GM19463 (cell line): ENCODE measurements around the gene NOTCH1.

Source experiments
- ATAC-seq: cut with Tn5 transposase; IDR thresholded peaks from one replicate; pipeline ENCODE4 v1.9.1; 2021; ENCODE audit warnings: mild to moderate bottlenecking, moderate library complexity; ENCODE audit not compliant: unreplicated experiment

NOTCH1 gene

DNA sequence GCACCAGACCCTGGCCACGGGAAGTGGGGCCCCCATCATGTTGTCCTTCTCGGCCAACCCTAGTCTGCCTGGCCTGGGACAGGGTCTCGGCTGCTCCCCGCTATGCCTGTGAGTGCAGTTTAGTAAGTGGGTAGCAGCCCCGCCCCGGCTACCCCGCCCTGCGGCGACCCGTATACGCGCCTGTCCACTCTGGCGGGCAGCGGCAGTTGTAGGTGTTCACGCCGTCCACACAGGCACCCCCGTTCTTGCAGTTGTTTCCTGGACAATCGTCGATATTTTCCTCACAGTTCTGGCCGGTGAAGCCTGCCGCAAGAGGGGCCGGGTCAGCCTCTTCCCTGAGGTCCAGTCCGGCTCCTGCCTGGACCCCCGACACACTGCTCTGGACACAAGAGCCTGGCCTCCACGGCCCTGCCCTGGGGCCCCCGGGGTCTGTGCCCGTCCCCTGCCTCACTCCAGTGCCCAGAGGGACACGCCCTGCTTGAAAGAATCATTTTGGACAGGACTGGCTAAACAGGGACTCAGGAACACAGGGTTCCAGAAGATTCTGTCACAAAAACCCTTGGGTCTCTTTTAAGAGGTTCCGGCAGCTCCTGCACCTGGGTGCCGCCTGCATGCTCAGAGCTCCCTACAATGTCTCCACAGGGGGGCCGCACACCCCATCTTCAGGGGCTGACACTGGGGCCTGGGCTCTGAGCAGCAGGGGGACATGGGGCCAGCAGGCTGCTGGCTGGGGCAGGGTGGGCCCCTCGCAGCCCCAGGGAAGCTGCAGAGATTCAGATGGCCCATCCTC, 26.4 kb downstream of the NOTCH1 start:
- no peak for ATAC-seq

DNA sequence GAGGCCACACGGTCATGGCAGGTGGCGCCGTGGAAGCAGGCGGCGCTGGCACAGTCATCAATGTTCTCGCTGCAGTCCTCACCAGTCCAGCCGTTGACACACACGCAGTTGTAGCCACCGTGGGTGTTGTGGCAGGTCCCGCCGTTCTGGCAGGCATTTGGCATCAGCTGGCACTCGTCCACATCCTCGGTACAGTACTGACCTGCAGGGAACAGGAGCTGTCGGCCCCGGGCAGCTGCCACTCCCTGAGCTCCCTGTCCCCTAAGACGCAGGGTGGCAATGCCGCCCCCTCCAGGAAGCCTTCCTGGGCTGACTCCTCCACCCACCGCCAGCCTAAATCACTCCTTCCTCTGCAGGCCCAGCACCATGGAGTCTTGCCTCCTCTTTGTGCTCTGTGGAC, 27.2 kb downstream of the NOTCH1 start:
- no peak for ATAC-seq

DNA sequence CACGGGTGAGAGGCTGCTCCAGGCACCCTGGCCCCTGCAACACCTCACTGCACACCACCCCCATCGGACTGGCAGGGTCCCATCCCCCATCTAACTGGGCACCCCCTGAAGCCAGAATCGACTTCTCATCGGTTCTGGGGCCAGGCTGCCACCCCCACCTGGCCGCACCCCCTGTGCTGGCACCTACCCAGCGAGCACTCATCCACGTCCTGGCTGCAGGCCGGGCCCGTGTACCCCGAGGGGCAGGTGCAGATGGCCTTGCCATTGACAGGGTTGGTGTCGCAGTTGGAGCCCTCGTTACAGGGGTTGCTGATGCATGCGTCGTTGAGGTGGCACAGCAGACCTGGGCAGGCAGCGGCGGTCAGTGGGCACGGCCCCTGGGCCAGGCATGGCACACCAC, 27.9 kb downstream of the NOTCH1 start:
- ATAC-seq = no peak

DNA sequence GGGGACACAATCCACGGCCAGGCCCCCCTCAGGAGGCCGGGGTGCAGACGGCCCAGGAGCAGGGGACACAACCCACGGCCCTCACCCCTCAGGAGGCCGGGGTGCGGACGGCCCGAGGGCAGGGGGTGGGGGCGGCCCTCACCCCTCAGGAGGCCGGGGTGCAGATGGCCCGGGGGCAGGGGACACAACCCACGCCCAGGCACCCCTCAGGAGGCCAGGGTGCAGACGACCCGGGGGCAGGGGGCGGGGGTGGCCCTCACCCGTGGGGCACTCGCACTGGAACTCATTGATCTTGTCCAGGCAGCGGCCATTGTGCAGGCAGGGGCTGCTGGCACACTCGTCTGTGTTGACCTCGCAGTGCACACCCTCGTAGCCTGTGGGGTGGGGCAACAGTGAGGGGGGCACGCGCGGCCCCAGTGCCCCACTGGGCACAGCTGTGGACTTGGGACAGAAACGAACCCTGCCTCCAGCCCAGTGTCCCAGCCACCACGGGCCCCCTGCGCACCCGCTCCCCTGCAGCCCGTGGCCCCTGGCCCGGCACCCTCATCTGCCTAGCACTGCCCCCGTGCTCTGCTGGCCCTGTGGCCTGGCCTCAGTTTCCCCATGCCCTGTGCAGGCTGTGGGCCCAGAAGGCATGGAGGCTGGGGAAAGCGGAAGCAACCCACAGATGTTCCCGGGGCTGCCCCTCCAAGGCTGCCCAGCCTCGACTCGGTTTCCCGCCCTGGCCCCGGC, 28.7 kb downstream of the NOTCH1 start:
- ATAC-seq = no peak

DNA sequence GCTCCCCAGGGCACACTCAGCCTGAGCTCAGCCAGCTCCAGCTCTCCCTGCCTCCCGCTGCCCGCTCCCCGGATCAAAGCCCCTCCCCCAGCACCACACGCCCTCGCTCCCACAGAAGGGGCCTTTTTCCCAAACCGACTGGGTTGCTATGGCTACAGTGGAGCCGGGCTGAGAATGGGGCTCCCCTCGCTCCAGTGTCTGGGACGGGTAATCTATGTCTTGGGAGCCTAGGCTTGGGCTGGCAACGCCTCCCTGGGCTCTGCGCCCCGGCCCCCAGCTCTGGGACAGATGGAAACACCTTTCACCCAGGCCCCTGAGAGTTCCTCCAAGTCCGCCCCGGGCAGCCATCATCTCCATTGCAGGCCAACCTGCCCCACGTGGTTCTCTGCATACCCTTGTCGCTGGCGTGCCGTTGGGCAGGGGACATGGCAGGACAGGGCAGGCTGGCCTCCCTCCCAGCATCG, 29.6 kb downstream of the NOTCH1 start:
- ATAC-seq = no peak

DNA sequence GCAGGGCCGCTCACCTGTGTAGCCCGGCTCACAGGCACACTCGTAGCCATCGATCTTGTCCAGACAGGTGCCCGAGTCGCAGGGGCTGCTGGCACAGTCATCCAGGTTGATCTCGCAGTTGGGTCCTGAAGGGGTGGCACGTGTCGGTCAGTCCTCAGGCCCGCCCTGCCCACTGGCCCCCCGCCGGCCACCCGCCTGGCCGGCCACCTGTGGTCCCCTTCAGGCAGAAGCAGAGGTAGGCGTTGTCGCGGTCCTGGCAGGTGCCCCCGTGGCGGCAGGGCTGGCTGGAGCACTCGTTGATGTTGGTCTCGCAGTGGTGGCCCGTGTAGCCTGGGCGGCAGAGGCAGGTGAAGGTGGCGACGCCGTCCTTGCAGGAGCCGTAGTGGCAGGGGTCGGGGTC, 30.6 kb downstream of the NOTCH1 start:
- ATAC-seq = no peak

DNA sequence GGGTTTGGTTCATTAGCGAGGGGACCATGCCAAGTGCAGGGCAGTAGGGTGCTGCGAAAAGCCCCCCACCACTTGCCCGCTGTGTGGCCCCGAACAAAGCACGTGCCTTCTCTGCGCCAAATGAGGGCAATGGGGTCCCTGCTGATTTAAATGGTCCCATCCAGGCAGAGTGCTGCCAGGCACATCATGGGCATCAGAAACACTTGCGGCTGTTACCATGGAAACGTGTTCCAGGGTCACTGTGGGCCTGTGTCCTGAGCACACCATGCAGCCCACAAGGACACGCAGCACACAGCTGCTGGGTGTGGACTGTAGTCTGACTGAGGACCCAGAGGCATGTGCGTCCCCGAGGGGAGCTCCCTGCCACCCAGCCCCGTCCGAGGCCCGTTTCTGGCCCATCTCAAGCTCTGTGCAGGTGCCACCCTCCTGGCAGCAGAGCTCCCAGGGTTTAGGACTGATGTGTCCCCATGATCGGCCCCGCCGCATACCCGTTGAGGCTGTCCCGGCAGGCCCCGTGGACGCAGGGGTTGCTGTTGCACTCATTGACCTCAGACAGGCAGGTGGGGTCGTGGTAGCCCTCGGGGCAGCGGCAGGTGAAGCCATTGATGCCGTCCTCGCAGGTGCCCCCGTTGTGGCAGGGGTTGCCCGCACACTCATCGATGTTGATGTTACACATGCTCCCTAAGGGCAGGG, 31.7 kb downstream of the NOTCH1 start:
- ATAC-seq = no peak

DNA sequence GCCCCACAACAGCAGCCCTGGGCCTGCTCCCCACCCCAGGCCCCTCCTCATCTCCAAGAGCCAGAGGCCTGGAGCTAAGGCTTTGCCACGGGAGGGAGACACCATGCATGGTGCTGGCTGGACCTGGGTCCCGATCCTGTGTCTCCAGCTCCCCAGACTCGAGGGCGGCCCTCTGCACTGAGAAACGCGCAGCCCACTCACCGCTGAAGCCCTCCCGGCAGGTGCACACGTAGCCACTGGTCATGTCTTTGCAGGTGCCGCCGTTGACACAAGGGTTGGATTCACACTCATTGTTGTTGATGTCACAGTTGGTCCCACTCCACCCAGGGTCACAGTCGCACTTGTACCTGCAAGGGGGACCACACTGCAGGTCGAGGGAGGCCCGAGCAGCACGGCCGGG, 32.7 kb downstream of the NOTCH1 start:
- no peak for ATAC-seq

DNA sequence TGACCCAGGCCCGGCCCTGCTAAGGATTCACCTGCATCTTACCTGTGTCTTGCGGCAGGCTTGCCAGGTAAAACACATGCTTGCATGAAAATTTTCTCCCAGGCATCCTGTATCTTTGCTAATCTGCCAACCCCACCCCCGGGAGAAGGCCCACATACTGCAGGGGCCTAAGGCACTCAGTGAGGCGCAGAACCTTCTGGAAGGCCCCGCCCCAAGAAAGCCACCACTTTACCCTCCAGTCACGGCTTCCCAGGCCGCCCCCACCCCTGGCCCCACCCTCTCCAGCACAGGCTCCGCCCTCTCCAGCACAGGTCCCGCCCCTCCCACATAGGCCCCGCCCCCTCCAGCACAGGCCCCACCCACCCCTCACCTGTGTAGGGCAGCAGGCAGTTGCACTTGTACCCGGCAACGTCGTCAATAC, 33.2 kb downstream of the NOTCH1 start:
- ATAC-seq = no peak

DNA sequence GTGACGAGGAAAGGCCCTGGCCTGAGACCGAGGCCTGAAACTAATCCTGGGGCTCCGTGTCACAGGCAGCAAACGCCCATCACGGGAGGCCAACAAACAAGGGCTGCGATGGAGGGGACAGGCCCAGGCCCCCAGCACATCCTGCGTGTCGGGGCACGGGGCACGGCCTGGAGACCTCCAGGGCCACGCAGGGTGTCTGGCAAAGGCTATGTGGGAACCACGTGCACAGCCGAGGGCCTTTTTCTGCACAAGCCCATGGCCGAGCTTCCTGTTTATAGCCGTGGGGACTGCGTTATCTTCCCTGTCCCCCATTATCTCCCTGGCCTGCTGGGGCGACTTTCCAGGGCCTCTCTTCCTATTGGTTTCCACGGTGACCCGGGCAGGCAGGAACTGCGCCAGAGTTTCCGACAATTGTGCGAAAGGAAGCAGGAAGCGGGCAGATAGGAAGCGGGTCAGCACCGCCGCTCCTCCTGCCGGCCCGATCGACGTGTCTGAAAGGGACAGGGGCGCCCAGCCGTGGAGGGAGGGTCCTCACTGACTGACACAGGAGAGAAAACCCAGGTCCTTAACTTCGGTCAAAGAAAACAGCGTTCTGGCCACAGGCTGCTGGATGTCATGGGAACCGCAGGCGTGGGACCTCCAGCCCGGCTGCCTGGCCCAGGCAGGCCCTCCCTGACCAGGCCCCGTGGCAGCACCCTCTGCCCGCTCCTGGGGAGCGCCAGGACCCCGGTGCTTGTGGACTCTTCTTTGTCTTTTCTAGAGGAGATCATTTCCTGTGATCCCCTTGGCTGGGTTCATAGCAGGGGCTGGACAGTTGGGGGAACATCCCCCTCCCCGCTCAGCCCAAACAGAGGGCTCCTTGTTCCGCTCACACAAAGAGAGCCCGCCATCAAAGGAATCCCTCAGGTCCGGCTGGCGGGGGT, 33.9 kb downstream of the NOTCH1 start:
- no peak for ATAC-seq

DNA sequence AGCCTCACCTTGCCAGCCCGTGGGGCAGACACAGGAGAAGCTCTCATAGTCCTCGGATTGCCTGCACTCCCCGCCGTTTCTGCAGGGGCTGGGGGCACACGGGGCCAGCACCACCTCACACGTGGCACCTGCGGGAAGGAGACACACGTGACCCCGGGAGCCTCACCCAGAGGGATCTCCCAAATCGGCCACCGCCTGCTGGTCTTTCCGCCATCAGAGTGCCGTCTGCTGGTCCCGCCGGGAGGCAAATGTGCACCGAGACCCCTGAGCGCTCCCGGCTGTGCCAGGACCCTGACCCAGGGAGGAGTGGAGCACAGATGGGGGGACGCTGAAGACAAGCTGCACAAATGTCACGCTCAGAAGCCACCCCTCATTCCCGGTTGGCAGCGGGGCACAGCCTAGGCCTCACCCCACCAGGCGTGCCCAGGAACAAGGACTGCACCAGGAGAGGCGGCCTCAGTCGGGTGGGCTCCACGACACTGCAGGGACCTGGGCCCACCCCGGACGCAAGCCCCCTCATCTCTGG, 34.6 kb downstream of the NOTCH1 start:
- ATAC-seq = no peak

DNA sequence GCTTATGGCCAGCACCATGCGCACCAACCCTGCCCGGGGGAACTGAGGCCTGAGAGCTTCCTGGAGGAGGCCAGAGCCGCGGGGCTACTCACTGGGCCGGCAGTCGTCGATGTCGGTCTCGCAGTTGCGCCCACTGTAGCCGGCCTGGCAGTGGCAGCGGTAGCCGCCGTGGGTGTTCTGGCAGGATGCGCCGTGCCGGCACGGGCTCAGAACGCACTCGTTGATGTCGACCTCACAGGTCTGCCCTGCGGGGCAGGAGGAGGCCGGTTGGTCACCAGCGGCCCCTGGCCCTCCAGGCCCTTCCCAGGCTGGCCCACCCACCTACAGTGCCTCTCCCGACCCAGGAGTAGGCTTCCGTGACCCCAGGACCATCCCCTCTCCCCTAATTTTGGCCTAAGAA, 35.3 kb downstream of the NOTCH1 start:
- no peak for ATAC-seq

DNA sequence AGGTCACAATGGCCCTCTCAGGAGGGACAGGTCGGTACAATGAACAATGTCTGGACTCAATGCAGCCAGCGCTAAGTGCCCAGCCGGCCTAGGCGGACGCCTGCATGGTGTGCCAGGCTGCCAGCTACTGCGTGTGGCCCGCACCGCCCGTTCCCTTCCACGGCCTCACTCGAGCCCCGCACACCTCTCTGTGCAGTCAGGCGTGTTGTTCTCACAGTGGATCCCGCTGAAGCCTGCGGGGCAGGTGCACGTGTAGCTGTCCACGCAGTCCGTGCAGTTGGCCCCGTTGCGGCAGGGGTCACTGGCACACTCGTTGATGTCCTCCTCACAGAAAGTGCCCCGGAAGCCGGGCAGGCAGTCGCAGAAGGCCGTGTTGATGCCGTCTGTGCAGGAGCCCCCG, 36.3 kb downstream of the NOTCH1 start:
- ATAC-seq = no peak

DNA sequence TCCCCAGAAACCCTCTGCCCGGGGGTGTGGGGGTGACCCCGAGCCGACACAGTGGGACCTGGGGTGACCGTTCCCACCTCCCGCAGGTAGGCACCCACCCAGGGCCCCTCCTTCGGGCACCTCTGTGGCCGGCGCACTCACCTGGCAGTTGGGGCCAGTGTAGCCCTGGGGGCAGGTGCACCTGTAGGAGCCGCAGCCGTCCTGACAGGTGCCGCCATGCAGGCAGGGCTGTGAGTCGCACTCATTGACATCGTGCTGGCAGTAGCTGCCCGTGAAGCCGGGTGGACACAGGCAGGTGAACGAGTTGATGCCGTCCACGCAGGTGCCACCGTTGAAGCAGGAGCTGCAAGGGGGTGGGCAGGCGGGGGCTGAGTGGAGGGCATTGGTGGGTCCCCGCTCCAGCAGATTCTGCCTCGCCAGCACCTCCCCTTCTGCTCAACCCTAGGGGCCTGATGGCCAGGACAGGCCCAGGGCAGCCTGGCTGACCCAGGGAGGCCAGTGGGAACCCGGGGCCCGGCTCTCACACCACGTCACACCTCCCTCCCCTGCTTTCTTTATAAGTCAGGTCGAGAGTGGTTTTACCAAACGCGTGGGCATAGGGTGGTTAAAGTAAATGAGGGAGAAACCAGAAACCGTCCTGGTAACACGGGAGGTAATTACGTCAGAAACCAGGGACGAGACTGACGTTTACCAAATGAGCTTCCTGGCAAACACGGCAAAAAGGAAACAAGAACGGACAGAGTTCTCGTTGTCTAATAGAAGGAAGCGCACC, 36.9 kb downstream of the NOTCH1 start:
- no peak for ATAC-seq

DNA sequence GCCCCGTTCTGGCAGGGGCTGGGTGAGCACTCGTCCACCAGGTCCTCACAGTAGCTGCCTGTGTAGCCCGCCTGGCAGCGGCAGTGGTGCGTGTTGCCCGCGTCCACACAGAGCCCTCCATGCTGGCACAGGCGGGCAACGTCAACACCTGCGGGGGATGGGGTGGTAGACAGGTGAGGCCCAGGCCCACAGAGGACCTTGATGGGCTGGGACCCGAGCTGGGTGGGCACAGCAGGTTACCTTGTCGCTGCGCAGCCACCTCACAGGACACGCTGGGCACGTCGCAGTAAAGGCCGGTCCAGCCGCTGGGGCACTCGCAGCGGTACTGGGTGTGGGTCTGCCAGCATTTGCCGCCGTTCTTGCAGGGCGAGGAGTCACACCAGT, 37.9 kb downstream of the NOTCH1 start:
- no peak for ATAC-seq

DNA sequence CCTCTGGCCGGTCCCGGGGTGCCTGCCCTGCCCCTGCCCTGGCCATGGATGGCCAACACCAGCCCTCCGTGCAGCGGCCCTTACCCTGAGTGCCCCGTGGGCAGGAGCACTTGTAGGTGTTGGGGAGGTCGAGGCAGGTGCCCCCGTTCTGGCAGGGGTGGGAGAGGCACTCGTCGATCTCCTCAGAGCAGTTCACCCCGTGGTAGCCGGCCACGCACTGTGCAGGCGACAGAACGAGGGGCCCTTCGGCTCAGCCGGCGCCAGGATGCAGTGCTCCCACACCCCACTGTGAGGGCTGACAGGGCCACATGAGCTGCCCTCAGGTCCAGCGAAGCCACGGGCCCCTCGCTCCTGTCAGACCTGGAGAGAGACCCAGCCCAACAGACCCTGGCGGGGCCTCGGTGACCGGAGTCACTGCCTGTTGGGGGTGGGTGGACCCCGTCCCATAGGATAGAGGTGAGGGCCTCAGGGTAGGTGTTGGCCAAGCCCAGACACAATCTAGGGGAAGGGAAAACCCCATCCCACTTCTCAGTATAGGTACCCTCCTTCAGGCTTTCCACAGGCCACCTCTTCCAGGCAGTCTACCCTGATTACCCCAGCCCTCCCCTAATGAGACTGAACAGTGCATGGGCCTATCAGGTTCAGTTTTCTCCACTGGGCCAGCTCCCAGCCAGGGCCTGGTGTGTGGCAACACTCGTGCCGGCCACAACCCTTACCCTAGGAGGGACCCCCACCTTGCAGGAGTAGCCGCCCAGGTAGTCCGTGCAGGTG, 38.4 kb downstream of the NOTCH1 start:
- ATAC-seq = no peak

DNA sequence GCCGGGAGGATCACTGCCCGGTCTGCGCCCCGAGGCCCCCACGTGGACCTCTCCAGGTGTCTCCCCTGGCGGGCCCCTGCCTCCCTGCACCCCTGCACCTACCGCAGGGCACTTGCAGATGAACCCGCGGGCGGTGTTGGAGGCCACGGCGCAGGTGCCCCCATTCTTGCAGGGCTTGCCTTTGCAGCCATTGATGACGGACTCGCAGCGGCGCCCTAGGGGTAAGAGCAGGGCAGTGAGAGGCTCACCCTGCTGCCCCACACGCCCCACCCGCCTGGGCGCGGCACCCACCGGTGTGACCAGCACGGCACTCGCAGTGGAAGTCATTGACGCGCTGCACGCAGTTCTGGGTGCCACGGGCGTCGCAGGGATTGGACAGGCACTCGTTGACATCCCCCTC, 39.4 kb downstream of the NOTCH1 start:
- ATAC-seq = no peak

DNA sequence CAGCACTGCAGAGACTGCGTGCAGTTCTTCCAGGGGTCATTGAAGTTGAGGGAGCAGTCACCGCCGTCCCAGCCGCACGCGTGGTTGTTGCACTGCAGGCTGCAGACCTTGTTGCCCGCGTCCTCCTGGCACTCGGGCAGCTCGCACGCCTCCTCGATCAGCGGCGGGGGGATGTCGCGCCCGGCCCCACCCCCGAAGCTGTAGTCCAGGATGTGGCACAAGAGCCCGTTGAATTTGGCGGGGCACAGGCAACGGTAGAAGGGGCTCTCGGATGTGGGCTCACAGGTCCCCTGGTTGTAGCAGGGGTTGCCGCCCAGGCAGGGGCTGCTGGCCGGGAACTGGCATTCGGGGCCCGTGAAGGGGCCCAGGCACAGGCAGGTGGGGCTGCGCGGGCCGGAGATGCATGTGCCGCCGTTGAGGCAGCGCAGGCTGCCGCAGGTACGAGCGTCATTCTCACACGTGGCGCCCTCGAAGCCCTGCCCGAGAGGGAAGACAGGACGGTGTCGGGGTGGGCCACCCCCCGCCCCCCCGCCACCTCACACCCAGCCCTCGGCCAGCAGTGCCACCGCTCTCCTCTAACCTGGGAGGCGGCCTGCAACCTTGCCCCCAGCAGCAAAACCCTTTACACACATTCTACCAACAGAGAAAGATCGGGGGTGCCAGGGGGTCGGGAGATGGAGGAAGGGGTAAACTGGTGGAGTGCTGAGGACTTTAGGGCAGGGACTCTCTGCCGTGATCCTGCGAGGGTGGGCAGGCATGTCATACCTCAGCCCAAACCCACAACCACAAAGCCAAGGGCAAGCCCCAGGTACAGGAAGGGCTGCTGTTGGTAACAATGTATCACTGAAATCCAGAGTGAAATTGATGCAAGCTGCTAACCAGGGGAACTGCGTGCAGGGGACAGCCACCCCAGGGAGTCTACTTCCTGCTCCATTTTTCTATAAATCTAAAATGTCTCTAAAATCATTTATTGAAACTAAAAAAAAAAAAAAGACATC, 40.1 kb downstream of the NOTCH1 start:
- ATAC-seq = no peak
